Memory B cell (primary cell): ENCODE measurements around the gene RPL29.

Experiments used
- ATAC-seq: fragments of 150-1000 bp; cut with Tn5 transposase; 2 replicates; pipeline ENCODE4 v1.10.0; 2021; ENCODE audit warnings: low read depth, mild to moderate bottlenecking, moderate library complexity
- DNase-seq, 2 donors: peaks; one replicate each; pipeline ENCODE4 v3.0.0; 2022; ENCODE audit warnings: low spot score in 2 of 2
- H3K27ac Mint-ChIP-seq: one replicate; pipeline ENCODE4 v1.8.0; 2022; ENCODE audit warnings: mild to moderate bottlenecking, moderate library complexity, mixed read lengths
- H3K27me3 Mint-ChIP-seq: one replicate; pipeline ENCODE4 v1.8.0; 2022; ENCODE audit warnings: mixed read lengths
- H3K36me3 Mint-ChIP-seq: one replicate; pipeline ENCODE4 v1.8.0; 2022; ENCODE audit warnings: mild to moderate bottlenecking, mixed read lengths
- H3K4me1 Mint-ChIP-seq: one replicate; pipeline ENCODE4 v1.8.0; 2022; ENCODE audit warnings: mixed read lengths
- H3K4me3 Mint-ChIP-seq: one replicate; pipeline ENCODE4 v1.8.0; 2022; ENCODE audit warnings: mild to moderate bottlenecking, moderate library complexity, mixed read lengths
- H3K9me3 Mint-ChIP-seq: one replicate; pipeline ENCODE4 v1.8.0; 2022; ENCODE audit warnings: mixed read lengths

RPL29 gene

GRCh38 chr3:51963951-51964451 is 31.7 kb downstream of the RPL29 start:
- Mint-ChIP-seq H3K9me3 (no peaks in the 10 kb centered on the region), H3K4me3 (no peak overlapping the region), H3K36me3 (peaks cover 2% of the 10 kb centered on the region), H3K27me3 (no peaks in the 10 kb centered on the region), H3K4me1 (peaks cover 20% of the 10 kb centered on the region), H3K27ac (no peak overlapping the region)
- ATAC-seq (no peak), DNase-seq (no peak)

- Mint-ChIP-seq H3K27me3 (no peaks in the 10 kb centered on the region), H3K4me3 (no peak overlapping the region), H3K9me3 (no peaks in the 10 kb centered on the region), H3K27ac (no peak overlapping the region), H3K36me3 (peaks cover 5% of the 10 kb centered on the region), H3K4me1 (peaks cover 16% of the 10 kb centered on the region)
- DNase-seq, result no peak
- ATAC-seq, result no peak
Observed at GRCh38 chr3:51962854-51963530, 32.7 kb downstream of the RPL29 start.

- H3K4me3 Mint-ChIP-seq, result no peak overlapping the region
- ATAC-seq, result no peak
- peaks cover 6% of the 10 kb centered on the region for H3K36me3 Mint-ChIP-seq
- peaks cover 13% of the 10 kb centered on the region for H3K4me1 Mint-ChIP-seq
- no peaks in the 10 kb centered on the region for H3K9me3 Mint-ChIP-seq
- no peak for DNase-seq
- no peak overlapping the region for H3K27ac Mint-ChIP-seq
- no peaks in the 10 kb centered on the region for H3K27me3 Mint-ChIP-seq
Observed at GRCh38 chr3:51961602-51962569, 33.8 kb downstream of the RPL29 start.

GRCh38 chr3:51961011-51961410 is 34.7 kb downstream of the RPL29 start:
- peaks cover 8% of the 10 kb centered on the region for H3K4me1 Mint-ChIP-seq
- ATAC-seq, result no peak
- H3K4me3 Mint-ChIP-seq, result no peak overlapping the region
- peaks cover 6% of the 10 kb centered on the region for H3K36me3 Mint-ChIP-seq
- H3K27ac Mint-ChIP-seq, result no peak overlapping the region
- no peak for DNase-seq
- H3K27me3 Mint-ChIP-seq, result no peaks in the 10 kb centered on the region
- no peaks in the 10 kb centered on the region for H3K9me3 Mint-ChIP-seq

GRCh38 chr3:51960386-51960785 is 35.3 kb downstream of the RPL29 start:
- Mint-ChIP-seq H3K27me3 (no peaks in the 10 kb centered on the region), H3K9me3 (no peaks in the 10 kb centered on the region), H3K4me3 (no peak overlapping the region), H3K27ac (no peak overlapping the region), H3K36me3 (peaks cover 6% of the 10 kb centered on the region), H3K4me1 (peaks cover 5% of the 10 kb centered on the region)
- ATAC-seq (no peak), DNase-seq (no peak)

- Mint-ChIP-seq H3K4me1 (peaks cover 2% of the 10 kb centered on the region), H3K27me3 (peaks cover 1% of the 10 kb centered on the region), H3K9me3 (no peaks in the 10 kb centered on the region), H3K36me3 (peaks cover 6% of the 10 kb centered on the region), H3K4me3 (no peak overlapping the region), H3K27ac (no peak overlapping the region)
- no peak for DNase-seq
- no peak for ATAC-seq
Observed at GRCh38 chr3:51959651-51960050, 36.0 kb downstream of the RPL29 start.

GRCh38 chr3:51958603-51959521 is 36.8 kb downstream of the RPL29 start:
- no peak for ATAC-seq
- Mint-ChIP-seq H3K27ac (no peak overlapping the region), H3K9me3 (no peaks in the 10 kb centered on the region), H3K4me1 (peaks cover 4% of the 10 kb centered on the region), H3K4me3 (no peak overlapping the region), H3K36me3 (peaks cover 6% of the 10 kb centered on the region), H3K27me3 (peaks cover 4% of the 10 kb centered on the region)
- no peak for DNase-seq

- ATAC-seq (no peak), DNase-seq (no peak)
- H3K9me3 Mint-ChIP-seq, result no peaks in the 10 kb centered on the region
- peaks cover 9% of the 10 kb centered on the region for H3K27me3 Mint-ChIP-seq
- peaks cover 6% of the 10 kb centered on the region for H3K36me3 Mint-ChIP-seq
- H3K4me1 Mint-ChIP-seq, result peaks cover 5% of the 10 kb centered on the region
- H3K27ac Mint-ChIP-seq, result no peak overlapping the region
- peak overlapping the region; percentile 19 for H3K4me3 Mint-ChIP-seq
Observed at GRCh38 chr3:51957520-51958205, 38.0 kb downstream of the RPL29 start.

GRCh38 chr3:51955893-51956770 is 39.6 kb downstream of the RPL29 start:
- DNase-seq (peak in 1 of 2 donors; percentile 52), ATAC-seq (peak; percentile 75)
- peak overlapping the region; percentile 74 for H3K4me3 Mint-ChIP-seq
- peaks cover 11% of the 10 kb centered on the region for H3K27me3 Mint-ChIP-seq
- no peak overlapping the region for H3K27ac Mint-ChIP-seq
- H3K4me1 Mint-ChIP-seq, result peaks cover 5% of the 10 kb centered on the region
- no peaks in the 10 kb centered on the region for H3K9me3 Mint-ChIP-seq
- H3K36me3 Mint-ChIP-seq, result peaks cover 10% of the 10 kb centered on the region

- H3K36me3 Mint-ChIP-seq, result peaks cover 10% of the 10 kb centered on the region
- H3K27me3 Mint-ChIP-seq, result peaks cover 11% of the 10 kb centered on the region
- ATAC-seq (no peak), DNase-seq (no peak)
- H3K4me1 Mint-ChIP-seq, result peaks cover 5% of the 10 kb centered on the region
- H3K9me3 Mint-ChIP-seq, result no peaks in the 10 kb centered on the region
- peak within 1 kb of the TSS; percentile 74 for H3K4me3 Mint-ChIP-seq
- no peak within 1 kb of the TSS for H3K27ac Mint-ChIP-seq
Observed at GRCh38 chr3:51955175-51955892, 40.4 kb downstream of the RPL29 start, which contains the start of gene GPR62. Gene GPR62 (plus strand): TSS chr3:51955381. CDS start chr3:51955653, 272 bp downstream.

- H3K36me3 Mint-ChIP-seq, result peaks cover 10% of the 10 kb centered on the region
- peaks cover 11% of the 10 kb centered on the region for H3K27me3 Mint-ChIP-seq
- DNase-seq, result no peak
- no peak for ATAC-seq
- H3K4me3 Mint-ChIP-seq, result peak overlapping the region; percentile 31
- peaks cover 5% of the 10 kb centered on the region for H3K4me1 Mint-ChIP-seq
- no peak overlapping the region for H3K27ac Mint-ChIP-seq
- H3K9me3 Mint-ChIP-seq, result no peaks in the 10 kb centered on the region
Observed at GRCh38 chr3:51954713-51955112, 41.0 kb downstream of the RPL29 start.

- H3K27me3 Mint-ChIP-seq, result peaks cover 11% of the 10 kb centered on the region
- no peaks in the 10 kb centered on the region for H3K9me3 Mint-ChIP-seq
- peaks cover 5% of the 10 kb centered on the region for H3K4me1 Mint-ChIP-seq
- H3K4me3 Mint-ChIP-seq, result no peak overlapping the region
- H3K27ac Mint-ChIP-seq, result no peak overlapping the region
- no peak for DNase-seq
- no peak for ATAC-seq
- peaks cover 10% of the 10 kb centered on the region for H3K36me3 Mint-ChIP-seq
Observed at GRCh38 chr3:51954105-51954504, 41.6 kb downstream of the RPL29 start.
